Islet of Langerhans (tissue), 1 donor: ENCODE results near the gene APBB1IP.
"Not testable (repeated sequence)": the region's sequence is repeated elsewhere in the genome, so short reads cannot be mapped to it uniquely, and the experiment has no call there.

Experiments used
- FAIRE-seq: peaks from one replicate; lab custom pipeline; 2011; peaks lifted over from hg19 to GRCh38; lab: Jason Lieb, UNC

Gene APBB1IP

DNA sequence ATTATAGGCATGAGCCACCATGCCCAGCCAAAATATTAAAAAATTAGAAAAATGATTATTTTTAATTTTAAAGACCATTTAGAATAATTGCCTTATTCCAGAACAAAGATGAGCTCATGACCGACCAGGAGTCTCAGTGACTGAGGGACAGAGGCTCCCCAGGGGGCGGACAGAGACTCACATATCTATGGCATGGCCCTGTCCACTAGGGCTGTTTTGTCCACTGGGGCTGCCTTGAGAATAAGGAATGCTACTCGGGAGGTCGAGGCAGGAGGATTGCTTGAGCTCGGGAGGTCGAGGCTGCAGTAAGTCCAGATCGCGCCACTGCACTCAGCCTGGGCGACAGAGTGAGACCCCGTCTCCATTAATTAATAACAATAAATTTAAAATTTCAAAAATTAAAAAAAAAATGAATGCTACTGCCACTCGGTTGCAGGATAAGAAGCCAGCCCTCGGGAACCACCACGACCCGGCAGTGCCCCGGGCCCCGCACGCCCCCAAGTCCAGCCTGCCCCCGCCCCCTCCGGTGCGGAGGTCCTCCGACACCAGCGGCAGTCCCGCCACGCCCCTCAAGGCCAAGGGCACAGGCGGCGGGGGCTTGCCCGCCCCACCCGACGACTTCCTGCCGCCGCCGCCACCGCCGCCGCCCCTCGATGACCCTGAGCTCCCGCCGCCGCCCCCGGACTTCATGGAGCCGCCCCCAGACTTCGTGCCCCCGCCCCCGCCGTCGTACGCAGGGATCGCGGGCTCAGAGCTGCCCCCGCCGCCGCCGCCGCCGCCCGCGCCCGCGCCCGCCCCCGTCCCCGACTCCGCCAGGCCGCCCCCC, 128.6 kb downstream of the APBB1IP start:
- no peak for FAIRE-seq

DNA sequence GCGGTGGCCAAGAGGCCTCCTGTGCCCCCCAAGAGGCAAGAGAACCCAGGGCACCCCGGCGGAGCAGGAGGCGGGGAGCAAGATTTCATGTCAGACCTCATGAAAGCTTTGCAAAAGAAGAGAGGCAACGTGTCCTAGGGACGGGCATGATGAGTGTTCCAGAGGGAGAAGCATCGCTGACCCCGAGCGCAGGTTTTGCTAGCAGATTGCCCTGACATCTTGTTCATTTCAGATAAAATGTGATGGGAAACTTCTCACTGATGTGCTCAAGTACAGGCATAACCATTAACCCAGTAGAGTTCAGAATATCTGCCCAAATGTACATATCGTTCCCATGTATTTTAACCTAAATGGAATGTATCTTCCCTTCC, 129.2 kb downstream of the APBB1IP start:
- no peak for FAIRE-seq

DNA sequence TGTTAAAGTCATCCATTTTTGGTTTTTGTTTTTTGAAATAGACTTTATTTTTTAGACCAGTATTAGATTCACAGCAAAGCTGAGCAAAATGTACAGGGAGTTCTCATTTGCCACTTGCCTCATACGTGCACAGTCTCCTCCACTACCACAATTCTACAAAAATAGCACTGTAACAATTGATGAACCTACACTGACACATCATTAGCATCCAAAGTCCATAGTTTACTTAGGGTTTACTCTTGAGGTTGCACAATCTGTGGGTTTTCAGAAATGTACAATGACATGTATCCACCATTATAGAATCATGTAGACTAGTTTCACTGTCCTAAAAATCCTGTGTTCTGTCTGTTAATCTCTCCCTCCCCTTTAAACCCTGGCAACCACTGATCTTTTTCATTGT, 133.5 kb downstream of the APBB1IP start:
- FAIRE-seq = no peak

GRCh38 chr10:26573674-26574073, 135.5 kb downstream of the APBB1IP start:
- no peak for FAIRE-seq

DNA sequence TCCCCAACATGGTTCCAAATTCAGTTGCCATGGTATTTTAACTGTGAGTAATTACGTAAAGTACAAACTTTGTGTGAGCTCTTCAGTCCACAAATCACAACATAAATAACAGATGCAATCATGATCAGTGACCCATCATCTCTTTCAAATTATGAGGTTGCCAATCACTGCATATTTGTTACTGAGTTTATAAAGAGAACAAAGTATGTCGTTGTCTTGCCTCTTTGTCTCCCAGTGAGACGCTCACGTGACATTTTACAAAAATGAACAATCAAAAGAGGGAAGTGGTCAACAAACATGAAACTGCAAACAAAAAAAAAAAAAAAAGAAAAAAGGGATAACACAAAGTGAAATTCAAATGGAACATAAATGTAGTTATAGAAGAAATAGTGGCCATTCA, 136.6 kb downstream of the APBB1IP start:
- FAIRE-seq = no peak

DNA sequence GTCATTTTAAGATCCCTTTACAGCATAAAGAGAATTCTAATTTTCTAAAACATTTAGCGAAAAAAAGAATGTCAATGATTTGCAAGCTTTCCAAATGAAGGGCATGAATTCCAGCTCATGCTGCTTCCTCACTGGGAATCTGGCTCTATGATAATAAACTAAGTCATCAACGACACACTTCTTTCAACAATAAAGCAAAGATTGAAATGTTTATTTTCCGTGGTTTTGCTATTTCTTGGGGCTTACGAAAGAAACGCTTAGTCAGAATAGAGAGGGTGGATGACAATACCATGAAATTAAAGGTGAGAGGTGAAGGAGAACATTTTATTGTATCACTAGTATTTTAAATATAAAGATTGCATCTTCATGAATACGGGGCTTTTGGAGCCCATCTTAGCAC, 140.2 kb downstream of the APBB1IP start:
- FAIRE-seq = not testable (repeated sequence)

- no peak for FAIRE-seq
These were observed 141.3 kb downstream of the APBB1IP start for GRCh38 chr10:26579256-26580063.

GRCh38 chr10:26586211-26586610, 148.1 kb downstream of the APBB1IP start:
- no peak for FAIRE-seq

GRCh38 chr10:26588611-26589010, 150.5 kb downstream of the APBB1IP start:
- no peak for FAIRE-seq

DNA sequence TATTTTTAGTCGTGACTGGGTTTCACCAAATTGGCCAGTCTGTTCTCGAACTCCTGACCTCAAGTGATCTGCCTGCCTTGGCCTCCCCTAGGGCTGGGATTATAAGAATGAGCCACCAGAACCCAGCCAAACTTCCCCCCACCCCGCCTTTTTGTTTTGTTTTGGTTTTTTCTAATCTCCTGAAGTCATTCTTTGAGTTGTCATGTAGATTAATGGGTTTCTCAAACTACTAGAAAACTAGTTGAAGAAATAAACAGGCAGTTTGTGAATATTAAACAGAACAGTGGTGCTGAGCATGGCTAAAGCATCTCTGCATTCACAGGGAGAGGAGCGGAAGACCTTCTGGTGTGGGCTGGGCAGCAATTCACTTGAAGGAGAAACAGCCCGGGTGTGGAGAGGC, 151.7 kb downstream of the APBB1IP start:
- not testable (repeated sequence) for FAIRE-seq

- FAIRE-seq = no peak
These were observed 155.8 kb downstream of the APBB1IP start for GRCh38 chr10:26593896-26594295.

DNA sequence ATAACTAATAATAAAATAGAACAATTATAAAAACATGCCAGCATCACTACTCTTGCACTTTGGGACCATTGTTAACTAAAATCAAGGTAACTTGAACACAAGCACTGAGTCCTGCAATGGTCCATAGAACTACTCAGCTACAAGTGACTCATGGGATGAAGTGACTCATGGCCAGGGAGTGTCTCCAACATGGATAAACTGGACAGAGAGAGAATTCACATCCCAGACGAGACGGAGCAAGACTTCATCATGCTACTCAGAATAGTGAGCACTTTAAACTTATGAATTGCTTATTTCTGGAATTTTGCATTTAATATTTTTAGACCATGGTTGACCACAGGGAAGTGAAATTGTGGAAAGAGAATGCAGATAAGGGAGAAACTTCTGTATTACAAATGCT, 165.1 kb downstream of the APBB1IP start:
- not testable (repeated sequence) for FAIRE-seq

- not testable (repeated sequence) for FAIRE-seq
These were observed 166.4 kb downstream of the APBB1IP start for GRCh38 chr10:26604320-26605093.

DNA sequence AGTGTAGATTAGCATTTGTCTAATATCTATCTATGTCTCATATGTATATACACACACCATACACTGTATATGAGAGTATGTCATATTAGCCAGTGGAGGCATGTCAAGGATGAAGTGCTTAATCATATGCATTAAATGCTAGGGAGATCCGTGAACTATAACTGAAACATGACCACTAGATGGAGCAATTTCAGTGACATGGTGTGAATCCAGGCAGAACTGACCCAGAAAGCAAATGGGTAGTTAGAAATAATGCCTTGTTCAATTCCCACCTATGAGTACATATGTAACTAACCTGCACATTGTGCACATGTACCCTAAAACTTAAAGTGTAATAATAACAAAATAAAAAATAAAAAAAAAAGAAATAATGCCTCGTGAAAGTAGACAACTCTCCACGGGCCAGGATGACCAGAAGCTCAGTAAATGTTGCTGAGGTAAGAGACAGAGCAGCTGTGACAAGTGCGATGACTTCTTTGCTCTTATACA, 168.3 kb downstream of the APBB1IP start:
- peak; percentile 100 for FAIRE-seq

GRCh38 chr10:26612151-26612915, 174.2 kb downstream of the APBB1IP start:
- FAIRE-seq = no peak
